Neural cell (in vitro differentiated cells): ENCODE data around the gene PSMA7.

Source experiments
- CTCF ChIP-seq: fragments of 450-650 bp; IDR thresholded peaks from 2 replicates; pipeline ENCODE4 v1.5.1; 2014; ENCODE audit warnings: antibody characterized with exemption, mild to moderate bottlenecking, moderate library complexity; ENCODE audit not compliant: poor library complexity, severe bottlenecking
- EP300 ChIP-seq: fragments of 450-650 bp; conservative IDR thresholded peaks from 2 replicates; pipeline ENCODE4 v1.6.1; 2014; ENCODE audit warnings: antibody characterized with exemption, mild to moderate bottlenecking, moderate library complexity; ENCODE audit not compliant: poor library complexity, severe bottlenecking
- EZH2 ChIP-seq: fragments of 200-600, 300-800 bp; shearing (Covaris generic), sonication (generic); IDR thresholded peaks from 2 replicates; pipeline ENCODE4 v1.6.1; 2014; ENCODE audit warnings: antibody characterized with exemption, low read length, borderline replicate concordance, mild to moderate bottlenecking; ENCODE audit not compliant: insufficient read depth, poor library complexity, severe bottlenecking
- MXI1 ChIP-seq: fragments of 450-650 bp; conservative IDR thresholded peaks from 2 replicates; pipeline ENCODE4 v1.6.1; 2014; ENCODE audit warnings: antibody characterized with exemption, mild to moderate bottlenecking; ENCODE audit not compliant: poor library complexity, severe bottlenecking
- POLR2AphosphoS5 ChIP-seq: IDR thresholded peaks from 2 replicates; pipeline ENCODE4 v1.6.1; 2012
- RAD21 ChIP-seq: fragments of 450-650 bp; conservative IDR thresholded peaks from 2 replicates; pipeline ENCODE4 v1.6.1; 2014; ENCODE audit warnings: antibody characterized with exemption, mild to moderate bottlenecking, moderate library complexity
- SMC3 ChIP-seq: fragments of 450-650 bp; conservative IDR thresholded peaks from 2 replicates; pipeline ENCODE4 v1.6.1; 2014; ENCODE audit warnings: antibody characterized with exemption, mild to moderate bottlenecking, moderate library complexity; ENCODE audit not compliant: poor library complexity
- TAF1 ChIP-seq: IDR thresholded peaks from 2 replicates; pipeline ENCODE4 v1.6.1; 2012; ENCODE audit warnings: low read depth
- TF ChIP-seq, protein P1 (sequence below): IDR thresholded peaks from 2 replicates; pipeline ENCODE4 v1.6.1; 2012; ENCODE audit warnings: borderline replicate concordance

GRCh38 chr20:62119591-62120364 is 23.4 kb downstream of the PSMA7 start:
- TF ChIP-seq CTCF = no peak
- no peak for TF ChIP-seq EZH2
- no peak for TF ChIP-seq POLR2AphosphoS5
- TF ChIP-seq, protein P1, sequence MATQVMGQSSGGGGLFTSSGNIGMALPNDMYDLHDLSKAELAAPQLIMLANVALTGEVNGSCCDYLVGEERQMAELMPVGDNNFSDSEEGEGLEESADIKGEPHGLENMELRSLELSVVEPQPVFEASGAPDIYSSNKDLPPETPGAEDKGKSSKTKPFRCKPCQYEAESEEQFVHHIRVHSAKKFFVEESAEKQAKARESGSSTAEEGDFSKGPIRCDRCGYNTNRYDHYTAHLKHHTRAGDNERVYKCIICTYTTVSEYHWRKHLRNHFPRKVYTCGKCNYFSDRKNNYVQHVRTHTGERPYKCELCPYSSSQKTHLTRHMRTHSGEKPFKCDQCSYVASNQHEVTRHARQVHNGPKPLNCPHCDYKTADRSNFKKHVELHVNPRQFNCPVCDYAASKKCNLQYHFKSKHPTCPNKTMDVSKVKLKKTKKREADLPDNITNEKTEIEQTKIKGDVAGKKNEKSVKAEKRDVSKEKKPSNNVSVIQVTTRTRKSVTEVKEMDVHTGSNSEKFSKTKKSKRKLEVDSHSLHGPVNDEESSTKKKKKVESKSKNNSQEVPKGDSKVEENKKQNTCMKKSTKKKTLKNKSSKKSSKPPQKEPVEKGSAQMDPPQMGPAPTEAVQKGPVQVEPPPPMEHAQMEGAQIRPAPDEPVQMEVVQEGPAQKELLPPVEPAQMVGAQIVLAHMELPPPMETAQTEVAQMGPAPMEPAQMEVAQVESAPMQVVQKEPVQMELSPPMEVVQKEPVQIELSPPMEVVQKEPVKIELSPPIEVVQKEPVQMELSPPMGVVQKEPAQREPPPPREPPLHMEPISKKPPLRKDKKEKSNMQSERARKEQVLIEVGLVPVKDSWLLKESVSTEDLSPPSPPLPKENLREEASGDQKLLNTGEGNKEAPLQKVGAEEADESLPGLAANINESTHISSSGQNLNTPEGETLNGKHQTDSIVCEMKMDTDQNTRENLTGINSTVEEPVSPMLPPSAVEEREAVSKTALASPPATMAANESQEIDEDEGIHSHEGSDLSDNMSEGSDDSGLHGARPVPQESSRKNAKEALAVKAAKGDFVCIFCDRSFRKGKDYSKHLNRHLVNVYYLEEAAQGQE = no peak
- no peak for TF ChIP-seq RAD21
- no peak for TF ChIP-seq EP300
- TF ChIP-seq TAF1 = no peak
- TF ChIP-seq SMC3 = no peak
- TF ChIP-seq MXI1 = no peak
